ENCODE data around the gene RIPPLY3.
"Not testable (repeated sequence)": the region's sequence is repeated elsewhere in the genome, so short reads cannot be mapped to it uniquely, and the experiment has no call there.

RIPPLY3 gene

DNA sequence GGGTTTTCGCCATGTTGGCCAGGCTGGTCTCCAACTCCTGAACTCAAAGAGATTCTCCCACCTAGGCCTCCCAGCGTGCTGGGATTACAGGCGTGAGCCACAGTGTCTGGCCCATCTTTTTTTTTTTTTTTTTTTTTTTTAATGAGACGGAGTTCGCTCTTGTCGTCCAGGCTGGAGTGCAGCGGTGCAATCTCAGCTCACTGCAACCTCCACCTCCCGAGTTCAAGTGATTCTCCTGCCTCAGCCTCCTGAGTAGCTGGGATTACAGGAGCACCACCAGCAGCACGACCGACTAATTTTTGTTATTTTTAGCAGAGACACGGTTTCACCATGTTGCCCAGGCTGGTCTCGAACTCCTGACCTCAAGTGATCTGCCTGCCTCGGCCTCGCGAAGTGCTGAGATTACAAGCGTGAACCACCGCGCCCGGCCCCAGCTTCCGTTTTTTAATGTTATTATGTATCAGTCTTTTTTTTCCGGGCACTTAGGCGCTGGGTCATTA, 17.3 kb upstream of the RIPPLY3 start:
- H3K36me3 Mint-ChIP-seq (ENCODE audit: insufficient read depth); H3K27me3 Mint-ChIP-seq; H3K4me1 Mint-ChIP-seq; DNase-seq (ENCODE audit: low spot score in 2 of 2); H3K9me3 Mint-ChIP-seq; ATAC-seq (replicated peaks; ENCODE audit: extremely low read depth, poor library complexity, severe bottlenecking): not testable (repeated sequence)
- Mint-ChIP-seq H3K27ac (ENCODE audit: low read depth) (peak overlapping the region; percentile 83), H3K4me3 (peak overlapping the region; percentile 83)

DNA sequence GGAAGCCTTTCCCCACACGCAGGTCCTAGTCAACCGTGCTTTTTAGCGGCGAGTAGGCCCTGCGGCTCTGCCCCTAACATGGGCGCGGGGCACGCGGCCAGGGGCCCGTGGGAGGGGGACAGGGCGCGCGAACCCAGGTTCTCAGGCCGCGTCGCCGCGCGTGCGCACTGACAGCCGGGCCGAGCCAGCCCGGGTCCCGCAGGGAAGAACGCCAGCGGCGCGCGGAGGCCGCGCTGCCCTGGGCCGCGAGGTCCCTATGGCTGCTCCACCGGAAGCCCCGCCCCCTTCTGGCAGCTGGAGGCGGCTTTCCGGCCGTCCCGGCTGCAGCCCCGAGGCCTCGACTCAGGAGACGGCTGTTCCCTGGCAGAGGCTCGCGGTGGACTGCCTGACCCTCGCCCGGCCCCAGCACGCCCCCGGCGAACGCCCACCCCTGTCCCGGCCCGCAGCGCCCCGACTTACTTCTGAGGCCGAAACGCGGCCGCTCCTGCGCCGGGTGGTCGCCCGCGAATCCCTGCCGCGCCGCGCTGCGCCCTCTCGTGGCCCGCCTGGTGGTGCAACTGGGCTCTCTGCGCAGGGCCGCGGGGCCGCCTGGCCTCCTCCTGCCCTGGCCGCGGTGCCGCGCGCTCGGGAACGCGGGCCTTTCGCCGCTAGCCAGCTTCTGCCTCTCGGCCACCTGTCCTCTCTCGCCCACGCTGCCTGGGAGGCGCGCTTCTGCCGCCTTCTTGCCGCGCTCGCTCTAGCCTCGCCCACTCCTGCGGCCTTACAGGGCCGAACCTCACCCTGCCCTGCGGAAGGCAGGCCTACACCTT, 16.6 kb upstream of the RIPPLY3 start:
- Mint-ChIP-seq H3K9me3 (no peaks in the 10 kb centered on the region), H3K27ac (ENCODE audit: low read depth) (peak overlapping the region; percentile 83), H3K27me3 (no peaks in the 10 kb centered on the region), H3K4me1 (peaks cover 6% of the 10 kb centered on the region), H3K36me3 (ENCODE audit: insufficient read depth) (peaks cover 3% of the 10 kb centered on the region), H3K4me3 (peak overlapping the region; percentile 83)
- DNase-seq (ENCODE audit: low spot score in 2 of 2) (peak; percentile 68 to 88), ATAC-seq (replicated peaks; ENCODE audit: extremely low read depth, poor library complexity, severe bottlenecking) (peak; percentile 80)

DNA sequence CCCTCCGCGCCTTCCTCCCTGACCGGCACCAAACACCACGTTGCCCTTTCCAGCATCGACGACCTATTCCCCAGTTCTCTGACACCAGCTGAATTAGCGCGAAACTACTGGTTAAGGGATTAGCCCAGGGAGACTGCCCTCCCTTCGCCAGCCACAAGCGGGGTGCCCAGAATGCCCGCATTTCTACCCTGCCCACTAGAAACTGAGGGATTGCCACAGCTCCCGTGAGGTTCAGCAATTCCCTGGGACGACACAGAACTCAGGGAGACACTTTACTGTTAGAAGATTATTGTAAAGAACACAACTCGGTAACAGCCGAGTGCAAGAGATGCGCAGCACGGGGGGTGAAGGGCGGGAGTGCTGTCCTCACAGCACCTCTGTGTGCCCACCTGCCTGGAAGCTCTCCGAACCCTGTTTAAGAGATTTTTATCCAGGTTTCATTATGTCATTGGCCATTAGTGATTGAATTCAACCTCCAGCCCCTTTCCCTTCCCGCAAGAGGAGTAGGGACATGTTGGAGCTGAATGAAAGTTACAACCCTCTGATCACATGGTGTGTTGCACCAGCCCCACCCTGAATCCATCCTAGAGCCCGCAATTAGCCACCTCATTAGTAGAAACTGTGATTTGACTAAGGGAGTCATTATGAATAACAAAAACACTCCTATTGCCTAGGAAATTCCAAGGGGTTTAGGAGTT, 15.8 kb upstream of the RIPPLY3 start:
- H3K4me3 Mint-ChIP-seq = peak overlapping the region; percentile 83
- H3K4me1 Mint-ChIP-seq = peaks cover 6% of the 10 kb centered on the region
- DNase-seq (ENCODE audit: low spot score in 2 of 2) (no peak), ATAC-seq (replicated peaks; ENCODE audit: extremely low read depth, poor library complexity, severe bottlenecking) (no peak)
- H3K36me3 Mint-ChIP-seq (ENCODE audit: insufficient read depth) = peaks cover 3% of the 10 kb centered on the region
- H3K27me3 Mint-ChIP-seq = no peaks in the 10 kb centered on the region
- peak overlapping the region; percentile 83 for H3K27ac Mint-ChIP-seq (ENCODE audit: low read depth)
- no peaks in the 10 kb centered on the region for H3K9me3 Mint-ChIP-seq

DNA sequence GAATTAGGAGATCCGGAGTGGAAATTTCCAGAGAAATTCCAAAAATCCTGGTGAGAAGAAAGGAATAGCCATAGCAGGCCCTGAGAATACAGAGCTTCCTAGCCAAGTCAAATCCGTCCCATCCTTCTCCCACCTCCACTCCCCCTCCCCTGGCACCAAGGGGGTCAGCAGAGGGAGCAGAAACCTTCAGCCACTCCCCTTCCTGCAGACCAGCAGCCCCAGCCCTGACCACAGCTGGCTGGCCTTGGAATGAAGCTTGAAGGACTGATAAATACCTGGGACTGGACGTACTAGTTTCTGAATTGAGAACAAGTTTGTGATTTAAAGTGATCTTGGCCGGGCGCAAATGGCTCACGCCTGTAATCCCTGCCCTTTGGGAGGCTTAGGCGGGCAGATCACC, 13.8 kb upstream of the RIPPLY3 start:
- Mint-ChIP-seq H3K36me3 (ENCODE audit: insufficient read depth) (peaks cover 3% of the 10 kb centered on the region), H3K4me3 (no peak overlapping the region), H3K4me1 (peaks cover 6% of the 10 kb centered on the region), H3K27ac (ENCODE audit: low read depth) (no peak overlapping the region), H3K9me3 (no peaks in the 10 kb centered on the region), H3K27me3 (no peaks in the 10 kb centered on the region)
- DNase-seq (ENCODE audit: low spot score in 2 of 2) = no peak
- no peak for ATAC-seq (replicated peaks; ENCODE audit: extremely low read depth, poor library complexity, severe bottlenecking)

DNA sequence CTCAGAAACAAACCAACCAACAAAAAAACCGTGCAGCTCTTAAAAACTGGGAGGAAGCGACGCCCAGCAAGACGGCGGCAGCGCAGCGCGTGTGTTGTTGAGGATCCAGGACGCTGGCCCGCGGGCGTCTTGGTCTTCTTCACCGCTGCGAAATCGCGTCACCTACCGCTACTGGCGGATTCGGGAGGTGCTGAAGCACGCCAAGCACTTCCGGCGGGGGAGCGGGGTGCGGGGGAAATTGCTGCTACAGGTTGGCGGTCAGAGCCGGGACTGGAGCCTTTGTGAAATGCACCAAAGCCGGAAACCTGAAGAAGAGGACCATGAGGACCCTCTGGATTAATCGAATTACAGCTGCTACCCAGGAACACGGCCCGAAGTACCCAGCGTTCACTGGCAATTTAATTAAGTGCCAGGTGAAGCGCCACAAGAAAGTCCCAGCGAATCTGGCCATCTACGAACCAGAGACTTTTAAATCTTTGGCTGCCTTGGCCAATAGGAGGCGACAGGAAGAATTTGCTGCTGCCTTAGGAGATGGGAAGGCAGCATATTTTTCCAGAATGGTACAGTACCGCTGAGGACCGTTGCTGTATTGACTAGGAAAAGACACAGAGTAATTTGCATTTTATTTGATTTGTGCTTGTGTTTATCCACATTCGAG, 11.9 kb upstream of the RIPPLY3 start:
- ATAC-seq (replicated peaks; ENCODE audit: extremely low read depth, poor library complexity, severe bottlenecking) = no peak
- DNase-seq (ENCODE audit: low spot score in 2 of 2) = no peak
- Mint-ChIP-seq H3K4me3 (peak overlapping the region; percentile 46), H3K27ac (ENCODE audit: low read depth) (peak overlapping the region; percentile 48), H3K27me3 (no peaks in the 10 kb centered on the region), H3K36me3 (ENCODE audit: insufficient read depth) (peaks cover 3% of the 10 kb centered on the region), H3K4me1 (peaks cover 6% of the 10 kb centered on the region), H3K9me3 (no peaks in the 10 kb centered on the region)

DNA sequence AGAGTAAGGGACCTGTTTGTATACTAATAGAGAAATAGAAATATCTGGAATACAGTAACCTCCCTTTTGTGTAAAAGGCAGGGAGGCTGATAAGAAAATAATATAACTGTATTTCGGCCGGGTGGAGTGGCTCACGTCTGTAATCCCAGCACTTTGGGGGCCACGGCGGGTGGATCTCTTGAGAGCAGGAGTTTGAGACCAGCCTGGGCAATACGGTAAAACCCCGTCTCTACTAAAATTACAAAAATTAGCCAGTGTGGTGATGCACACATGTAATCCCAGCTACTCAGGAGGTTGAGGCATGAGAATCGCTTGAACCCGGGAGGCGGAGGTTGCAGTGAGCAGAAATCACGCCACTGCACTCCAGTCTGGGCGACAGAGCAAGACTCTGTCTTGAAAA, 11.2 kb upstream of the RIPPLY3 start:
- DNase-seq (ENCODE audit: low spot score in 2 of 2); H3K36me3 Mint-ChIP-seq (ENCODE audit: insufficient read depth); H3K9me3 Mint-ChIP-seq; H3K4me3 Mint-ChIP-seq; H3K27me3 Mint-ChIP-seq; ATAC-seq (replicated peaks; ENCODE audit: extremely low read depth, poor library complexity, severe bottlenecking); H3K4me1 Mint-ChIP-seq: not testable (repeated sequence)
- H3K27ac Mint-ChIP-seq (ENCODE audit: low read depth) = peak overlapping the region; percentile 48

DNA sequence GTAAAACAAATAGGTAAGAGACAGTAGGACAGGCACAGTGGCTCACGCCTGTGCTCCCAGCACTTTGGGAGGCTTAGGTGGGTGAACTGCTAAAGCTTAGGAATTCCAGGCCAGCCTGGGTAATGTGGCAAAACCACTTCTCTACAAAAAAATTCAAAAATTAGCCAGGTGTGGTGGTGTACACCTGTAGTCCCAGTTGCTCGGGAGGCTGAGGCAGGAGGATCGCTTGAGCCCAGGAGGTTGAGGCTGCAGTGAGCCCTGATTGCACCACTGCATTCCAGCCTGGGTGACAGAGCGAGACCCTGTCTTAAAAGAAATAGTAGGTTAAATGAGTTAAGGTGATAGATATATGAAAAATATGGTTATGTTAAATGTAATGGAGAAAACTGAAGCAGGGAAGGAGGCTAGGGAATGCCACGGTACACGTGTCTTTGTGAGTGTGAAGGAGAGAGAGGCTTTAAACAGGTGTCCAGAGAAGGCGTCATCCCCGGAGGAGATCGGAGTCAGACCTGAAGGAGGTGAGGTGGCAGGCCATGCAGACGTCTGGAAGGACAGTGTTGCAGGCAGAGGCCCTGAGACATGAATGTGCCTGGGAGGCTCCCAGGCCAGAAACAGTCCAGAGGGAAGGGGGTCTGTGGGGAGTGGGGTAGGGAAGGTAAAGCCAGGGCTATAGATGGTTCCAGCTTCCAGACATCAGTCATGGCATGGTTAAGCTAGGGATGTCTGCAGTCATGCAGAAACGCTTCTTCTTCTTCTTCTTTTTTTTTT, 7.2 kb upstream of the RIPPLY3 start:
- Mint-ChIP-seq H3K36me3 (ENCODE audit: insufficient read depth) (no peaks in the 10 kb centered on the region), H3K9me3 (no peaks in the 10 kb centered on the region), H3K4me3 (no peak overlapping the region), H3K27ac (ENCODE audit: low read depth) (no peak overlapping the region), H3K27me3 (no peaks in the 10 kb centered on the region), H3K4me1 (no peaks in the 10 kb centered on the region)
- no peak for DNase-seq (ENCODE audit: low spot score in 2 of 2)
- no peak for ATAC-seq (replicated peaks; ENCODE audit: extremely low read depth, poor library complexity, severe bottlenecking)

DNA sequence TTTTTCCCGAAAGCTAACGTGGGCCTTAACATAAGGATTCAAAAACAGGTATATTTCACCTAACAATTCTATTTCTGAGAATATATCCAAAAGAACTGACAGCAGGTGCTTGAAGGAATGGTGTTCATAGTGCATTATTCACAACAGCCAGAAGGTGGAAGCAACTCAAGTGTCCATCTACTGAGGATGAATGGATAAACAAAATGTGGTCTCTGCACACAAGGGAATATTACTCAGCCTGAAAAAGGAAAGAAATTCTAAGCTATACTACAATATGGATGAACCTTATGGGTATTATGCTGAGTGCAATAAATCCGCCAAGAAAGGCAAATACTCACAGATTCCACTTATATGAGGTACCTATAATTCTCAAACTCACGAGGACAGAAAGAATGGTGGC, 6.1 kb upstream of the RIPPLY3 start:
- H3K27ac Mint-ChIP-seq (ENCODE audit: low read depth) = no peak overlapping the region
- no peaks in the 10 kb centered on the region for H3K27me3 Mint-ChIP-seq
- no peak for ATAC-seq (replicated peaks; ENCODE audit: extremely low read depth, poor library complexity, severe bottlenecking)
- H3K4me3 Mint-ChIP-seq = no peak overlapping the region
- H3K36me3 Mint-ChIP-seq (ENCODE audit: insufficient read depth) = no peaks in the 10 kb centered on the region
- no peak for DNase-seq (ENCODE audit: low spot score in 2 of 2)
- H3K9me3 Mint-ChIP-seq = no peaks in the 10 kb centered on the region
- no peaks in the 10 kb centered on the region for H3K4me1 Mint-ChIP-seq

DNA sequence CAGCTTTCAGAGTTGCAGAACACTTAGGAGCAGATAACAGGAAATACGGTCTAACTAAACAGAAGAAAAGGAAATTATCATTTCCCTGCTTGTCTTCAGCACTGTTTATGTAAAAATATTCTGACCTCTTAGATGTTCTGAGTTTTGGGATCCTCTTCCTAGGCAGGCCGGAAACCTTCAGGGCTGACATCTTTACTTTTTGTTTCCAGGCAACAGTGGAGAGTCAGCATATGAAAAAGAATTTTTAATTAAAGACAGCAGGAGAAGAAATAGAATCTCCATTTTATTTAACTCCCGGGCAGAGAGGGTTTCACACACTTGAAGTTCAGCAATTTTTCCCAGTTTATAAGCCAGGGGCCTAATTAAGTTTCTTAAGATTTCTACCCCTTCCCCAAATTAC, 5.1 kb upstream of the RIPPLY3 start:
- no peak for ATAC-seq (replicated peaks; ENCODE audit: extremely low read depth, poor library complexity, severe bottlenecking)
- no peaks in the 10 kb centered on the region for H3K4me1 Mint-ChIP-seq
- H3K36me3 Mint-ChIP-seq (ENCODE audit: insufficient read depth) = no peaks in the 10 kb centered on the region
- H3K27ac Mint-ChIP-seq (ENCODE audit: low read depth) = no peak overlapping the region
- DNase-seq (ENCODE audit: low spot score in 2 of 2) = no peak
- H3K27me3 Mint-ChIP-seq = no peaks in the 10 kb centered on the region
- H3K9me3 Mint-ChIP-seq = no peaks in the 10 kb centered on the region
- H3K4me3 Mint-ChIP-seq = no peak overlapping the region

DNA sequence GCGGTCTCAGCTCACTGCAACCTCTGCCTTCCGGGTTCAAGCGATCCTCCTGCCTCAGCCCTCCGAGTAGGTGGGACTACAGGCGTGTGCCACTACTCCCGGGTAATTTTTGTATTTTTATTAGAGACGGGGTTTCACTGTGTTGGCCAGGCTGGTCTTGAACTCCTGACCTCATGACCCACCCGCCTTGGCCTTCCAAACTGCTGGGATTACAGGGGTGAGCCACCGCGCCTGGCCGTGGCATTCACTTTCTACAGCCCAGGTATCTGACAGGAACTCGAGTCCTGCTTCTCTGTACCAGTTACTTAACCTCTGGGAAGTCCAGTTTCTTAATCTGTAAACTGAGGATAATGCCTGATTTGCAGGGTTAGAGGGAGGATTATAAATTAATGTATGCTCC, 3.7 kb upstream of the RIPPLY3 start:
- not testable (repeated sequence) for H3K27me3 Mint-ChIP-seq; H3K4me3 Mint-ChIP-seq; H3K27ac Mint-ChIP-seq (ENCODE audit: low read depth); DNase-seq (ENCODE audit: low spot score in 2 of 2); H3K36me3 Mint-ChIP-seq (ENCODE audit: insufficient read depth); H3K4me1 Mint-ChIP-seq; H3K9me3 Mint-ChIP-seq; ATAC-seq (replicated peaks; ENCODE audit: extremely low read depth, poor library complexity, severe bottlenecking)

DNA sequence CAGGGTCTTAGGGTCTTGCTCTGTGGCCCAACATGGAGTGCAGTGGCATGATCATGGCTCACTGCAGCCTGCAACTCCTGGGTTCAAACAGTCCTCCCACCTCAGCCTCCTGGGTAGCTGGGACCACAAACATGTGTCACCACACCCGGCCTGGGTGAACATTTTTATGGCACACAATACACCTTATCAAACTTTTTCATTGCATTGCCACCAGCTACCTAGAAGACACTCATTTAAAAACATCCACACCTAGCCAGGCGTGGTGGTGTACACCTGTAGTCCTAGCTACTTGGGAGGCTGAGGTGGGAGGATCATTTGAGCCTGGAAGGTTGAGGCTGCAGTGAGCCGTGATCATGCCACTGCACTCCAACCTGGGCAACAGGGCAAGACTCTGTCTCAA, 2.6 kb upstream of the RIPPLY3 start:
- not testable (repeated sequence) for DNase-seq (ENCODE audit: low spot score in 2 of 2); H3K27ac Mint-ChIP-seq (ENCODE audit: low read depth); H3K4me3 Mint-ChIP-seq; H3K36me3 Mint-ChIP-seq (ENCODE audit: insufficient read depth); H3K9me3 Mint-ChIP-seq; ATAC-seq (replicated peaks; ENCODE audit: extremely low read depth, poor library complexity, severe bottlenecking); H3K4me1 Mint-ChIP-seq; H3K27me3 Mint-ChIP-seq
